GM21360 (cell line): ENCODE data around the gene DMRT1.

Experiments used
- ATAC-seq: cut with Tn5 transposase; IDR thresholded peaks from one replicate; pipeline ENCODE4 v1.9.1; 2021; ENCODE audit warnings: mild to moderate bottlenecking, moderate library complexity; ENCODE audit not compliant: unreplicated experiment

Gene DMRT1

DNA sequence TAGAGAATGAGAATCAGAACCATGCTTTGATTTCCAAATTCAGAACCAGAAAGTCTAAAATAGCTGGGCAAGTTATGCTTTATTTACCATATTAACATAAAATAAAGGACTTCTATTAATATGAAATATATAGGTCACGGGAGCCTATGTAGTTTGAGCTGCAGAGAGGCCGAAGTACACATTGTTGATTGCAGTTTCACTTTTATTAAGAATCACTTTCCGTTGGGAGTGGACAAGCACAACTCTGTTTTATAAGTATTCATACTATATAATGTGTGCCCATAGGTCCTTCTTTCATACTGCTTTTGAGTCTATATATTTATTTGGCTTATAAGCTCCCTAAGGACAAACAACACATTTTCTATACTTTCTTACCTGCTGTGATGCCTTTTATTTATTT is 76.2 kb downstream of the DMRT1 start:
- no peak for ATAC-seq

DNA sequence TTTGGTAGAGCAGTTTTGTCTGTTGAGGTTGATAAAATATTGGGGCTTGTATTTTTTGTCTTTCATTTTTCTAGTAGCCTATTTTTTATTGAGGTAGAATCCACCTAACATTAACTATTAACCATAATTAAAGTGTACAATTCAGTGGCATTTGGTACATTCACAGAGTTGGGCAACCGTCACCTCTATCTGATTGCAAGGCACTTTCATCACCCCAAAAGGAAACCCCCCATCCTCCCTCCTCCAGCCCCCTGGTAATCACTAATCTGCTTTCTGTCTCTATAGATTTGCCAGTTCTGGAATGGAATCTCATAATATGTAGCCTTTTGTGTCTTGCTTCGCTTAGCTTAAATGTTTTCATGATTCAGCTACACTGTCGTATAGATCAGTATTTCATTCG is 79.4 kb downstream of the DMRT1 start:
- ATAC-seq, result no peak

DNA sequence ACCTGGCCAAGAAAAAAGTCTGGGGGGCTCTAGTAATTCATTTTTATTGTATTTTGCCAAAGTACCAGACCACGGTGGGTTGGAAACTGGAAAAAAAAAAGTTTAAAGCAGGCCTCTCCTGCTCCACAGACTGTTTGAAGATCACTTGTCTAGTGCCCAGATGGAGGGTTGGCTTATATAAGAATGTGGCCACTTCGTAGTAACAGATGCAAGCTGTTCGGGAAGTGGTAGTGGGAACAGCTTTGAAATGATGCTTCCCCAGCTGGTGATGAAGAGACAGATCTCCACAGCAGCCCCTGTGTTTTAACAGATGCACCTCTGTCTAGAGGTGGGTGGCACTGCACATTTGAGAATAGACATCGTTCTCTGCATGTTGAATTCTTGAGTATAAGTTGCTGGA is 80.7 kb downstream of the DMRT1 start:
- no peak for ATAC-seq

DNA sequence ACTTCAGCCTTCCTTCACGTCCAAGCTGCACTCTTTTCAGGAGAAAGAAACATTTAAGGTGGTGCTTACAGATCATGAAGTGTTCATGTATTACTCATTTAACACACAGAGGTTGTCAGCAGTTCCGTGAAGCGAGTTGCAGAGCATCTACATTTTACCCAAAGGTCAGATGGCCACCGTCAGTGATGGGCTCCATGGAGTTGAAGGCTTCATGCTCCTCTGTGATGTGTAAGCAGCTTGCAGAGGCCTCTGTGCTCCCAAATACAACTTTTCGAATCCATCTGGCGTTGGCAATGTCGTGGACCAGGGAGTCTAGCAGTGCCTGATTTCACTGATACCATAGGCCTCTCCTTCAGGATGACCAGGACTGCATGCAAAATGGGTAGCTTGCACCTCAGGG is 81.2 kb downstream of the DMRT1 start:
- ATAC-seq, result no peak

DNA sequence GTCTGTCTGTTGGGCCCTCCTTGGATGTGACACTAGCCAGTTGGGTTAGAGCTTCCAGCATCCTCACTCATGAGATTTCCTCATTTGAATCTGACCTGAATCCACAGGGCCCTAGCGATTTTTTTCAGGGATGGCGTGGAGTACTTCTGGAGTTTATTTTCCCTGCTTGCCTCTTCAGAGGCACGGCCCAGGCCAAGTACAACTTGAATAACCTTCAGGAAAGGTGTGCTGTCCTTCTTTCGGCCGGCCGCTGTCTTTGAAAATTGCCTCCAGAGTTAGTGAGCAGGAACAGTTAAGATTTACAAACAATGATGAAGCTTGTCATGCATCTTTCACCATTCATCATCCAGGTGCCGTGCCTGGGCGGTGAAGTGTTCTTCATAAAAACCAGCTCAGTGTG is 85.5 kb downstream of the DMRT1 start:
- no peak for ATAC-seq

DNA sequence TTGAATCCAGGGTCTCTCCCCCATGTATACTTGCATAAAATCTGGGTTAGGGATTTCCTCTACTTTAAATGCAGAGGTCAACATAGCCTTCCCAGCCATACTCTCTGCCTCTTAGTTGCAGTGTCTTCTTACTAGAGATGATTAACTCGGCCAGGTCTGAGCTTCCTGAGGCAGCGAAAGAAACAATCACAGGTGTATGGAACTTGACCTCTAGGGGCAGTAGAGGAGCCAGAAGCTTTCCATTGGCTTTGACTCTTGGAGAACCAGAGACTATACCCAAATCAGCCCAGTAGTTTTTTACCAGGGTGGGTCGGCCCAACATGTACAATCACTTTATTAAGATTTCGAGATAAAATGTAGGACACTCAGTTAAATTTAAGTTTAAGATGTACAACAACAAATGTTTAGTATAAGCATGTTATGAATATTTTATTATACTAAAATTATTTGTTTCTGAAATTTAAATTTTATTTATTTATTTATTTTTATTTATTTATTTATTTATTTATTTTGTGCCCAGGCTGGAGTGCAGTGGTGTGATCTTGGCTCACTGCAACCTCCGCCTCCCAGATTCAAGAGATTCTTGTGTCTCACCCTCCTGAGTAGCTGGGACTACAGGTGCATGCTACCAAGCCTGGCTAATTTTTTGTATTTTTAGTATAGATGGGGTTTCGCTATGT is 87.0 kb downstream of the DMRT1 start:
- ATAC-seq, result no peak

DNA sequence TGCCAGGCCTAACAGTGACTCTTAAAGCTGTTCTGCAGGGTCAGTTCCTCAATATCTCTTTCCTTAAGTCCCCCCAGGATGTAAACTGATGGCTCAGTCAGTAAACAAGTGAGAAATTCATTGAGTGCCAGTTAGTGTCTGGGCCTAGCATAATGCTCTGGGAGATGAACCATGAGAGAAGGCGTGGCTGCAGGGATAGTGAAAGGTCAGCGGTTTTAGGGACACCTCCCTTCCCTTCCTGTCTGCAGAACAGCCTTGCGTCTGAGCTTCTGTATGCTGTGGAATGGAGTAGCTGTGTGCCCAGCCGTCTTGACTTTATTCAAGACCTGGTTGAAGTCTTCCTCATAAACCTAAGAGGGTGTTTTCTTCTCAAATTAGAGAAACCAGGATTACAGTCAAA is 88.2 kb downstream of the DMRT1 start:
- no peak for ATAC-seq

DNA sequence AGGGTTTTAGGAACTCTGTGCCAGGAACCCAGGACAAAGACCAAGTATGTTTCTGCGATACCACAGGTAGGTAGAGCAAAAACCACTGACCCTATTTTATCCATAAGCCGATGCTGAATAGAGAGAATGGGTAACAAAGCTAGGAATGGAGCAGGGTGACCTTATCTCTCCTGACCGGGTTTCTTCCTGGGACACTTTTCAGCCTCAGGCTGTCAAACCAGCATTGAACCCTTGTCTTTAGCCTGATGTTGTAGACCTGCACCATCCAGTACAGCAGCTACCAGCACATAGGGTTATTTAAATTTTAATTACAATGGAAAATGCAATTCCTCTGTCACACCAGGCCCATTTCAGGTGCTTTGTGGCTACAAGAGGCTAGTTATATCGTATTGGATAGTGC is 91.9 kb downstream of the DMRT1 start:
- ATAC-seq, result no peak

DNA sequence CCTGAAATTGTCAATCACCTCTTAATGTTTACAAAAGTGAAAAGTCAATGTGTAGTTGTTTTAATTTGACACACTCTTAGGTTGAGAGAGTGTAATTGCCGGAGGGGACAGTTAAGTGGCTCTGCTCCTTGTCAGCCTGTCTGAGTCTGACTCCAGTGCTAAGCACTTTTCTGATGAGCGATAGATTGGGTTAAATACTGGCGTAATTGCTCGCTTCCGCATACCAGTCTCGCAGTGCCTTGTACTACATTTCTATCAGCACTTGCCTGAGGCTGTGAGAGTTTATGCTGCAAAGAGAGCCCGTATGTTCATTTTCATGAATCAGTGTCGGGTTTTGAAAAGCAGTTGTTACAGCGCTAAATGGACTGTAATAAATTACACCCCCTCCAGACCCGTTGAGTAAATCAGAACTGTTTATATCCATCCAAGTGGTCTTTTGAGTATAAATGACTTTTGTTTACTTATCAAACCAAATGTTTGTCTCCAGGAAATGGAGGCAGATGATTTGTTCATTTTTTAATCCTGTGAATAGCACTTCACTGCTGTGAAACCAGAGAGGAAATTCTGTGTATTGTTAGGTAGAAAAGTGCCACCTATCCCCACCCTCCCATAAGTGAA is 94.0 kb downstream of the DMRT1 start:
- no peak for ATAC-seq

DNA sequence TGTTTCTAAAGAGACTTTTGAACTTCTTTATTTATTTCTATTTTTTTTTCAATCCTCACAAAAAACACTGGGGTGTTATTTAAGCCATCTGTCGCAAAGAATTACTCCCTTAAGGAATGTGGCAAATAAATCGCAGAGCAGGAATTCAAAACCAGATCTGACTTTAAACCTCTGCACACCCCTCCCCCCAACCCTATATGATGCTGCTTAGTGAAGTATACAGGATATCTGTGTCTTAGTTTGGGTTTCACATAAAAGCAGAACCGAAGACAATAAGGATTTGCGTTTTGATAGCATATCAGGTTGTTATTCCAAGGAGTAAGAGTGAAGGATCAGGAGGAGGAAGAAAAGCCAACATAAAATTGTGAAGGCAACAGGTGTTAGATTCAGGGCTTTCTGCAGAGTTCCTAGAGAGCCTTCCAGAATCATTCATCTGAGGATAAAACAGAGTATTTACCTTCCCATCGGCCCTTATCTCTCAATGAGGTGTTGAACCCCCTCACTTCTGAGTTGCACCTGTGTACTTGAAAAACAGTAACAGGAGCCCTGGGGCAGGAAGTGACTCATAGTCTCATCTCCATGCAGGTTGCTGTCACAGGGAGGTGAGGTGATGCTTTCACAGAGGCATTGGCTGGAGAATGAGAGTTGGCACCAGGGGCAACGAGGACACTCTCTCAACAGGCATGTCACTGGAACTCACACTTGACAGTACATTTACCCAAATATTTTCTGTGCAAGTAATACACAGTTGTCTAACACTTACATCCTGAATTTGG is 101.5 kb downstream of the DMRT1 start:
- ATAC-seq, result no peak

DNA sequence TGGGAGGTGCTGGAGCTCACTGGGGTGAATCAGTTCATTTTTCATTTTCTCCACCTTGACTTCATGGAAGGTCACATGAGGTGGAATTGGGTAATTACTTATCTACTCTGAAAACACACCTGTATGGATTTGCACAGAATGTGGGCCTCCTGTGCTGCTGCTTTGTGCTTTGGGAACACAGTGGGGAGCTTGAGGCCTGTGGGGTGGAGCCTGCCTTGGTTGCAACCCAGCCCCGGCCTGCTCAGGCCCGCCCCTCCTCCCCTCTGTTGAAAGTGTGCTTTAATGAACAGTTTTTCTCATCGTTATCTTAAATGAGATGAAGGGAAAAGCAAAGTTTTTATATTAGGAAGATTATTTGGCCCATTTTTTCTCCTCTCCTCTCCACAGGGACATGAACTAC is 106.5 kb downstream of the DMRT1 start:
- no peak for ATAC-seq

DNA sequence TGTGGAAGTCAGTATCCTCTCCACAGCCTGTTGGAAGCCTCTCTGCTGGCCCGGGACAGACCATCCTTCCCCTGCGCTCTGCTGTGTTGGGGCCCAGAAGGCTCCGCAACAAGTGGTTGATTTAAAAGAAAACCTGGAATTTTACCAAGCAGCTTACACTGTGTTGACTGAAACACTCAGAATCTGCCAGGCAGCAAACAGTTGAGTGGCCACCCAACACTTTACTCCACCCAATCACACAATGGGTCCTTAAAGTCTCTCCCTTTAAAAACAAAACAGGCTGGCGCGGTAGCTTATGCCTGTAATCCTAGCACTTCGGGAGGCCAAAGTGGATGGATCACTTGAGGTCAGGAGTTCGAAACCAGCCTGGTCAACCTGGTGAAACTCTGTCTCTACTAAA is 107.0 kb downstream of the DMRT1 start:
- no peak for ATAC-seq

DNA sequence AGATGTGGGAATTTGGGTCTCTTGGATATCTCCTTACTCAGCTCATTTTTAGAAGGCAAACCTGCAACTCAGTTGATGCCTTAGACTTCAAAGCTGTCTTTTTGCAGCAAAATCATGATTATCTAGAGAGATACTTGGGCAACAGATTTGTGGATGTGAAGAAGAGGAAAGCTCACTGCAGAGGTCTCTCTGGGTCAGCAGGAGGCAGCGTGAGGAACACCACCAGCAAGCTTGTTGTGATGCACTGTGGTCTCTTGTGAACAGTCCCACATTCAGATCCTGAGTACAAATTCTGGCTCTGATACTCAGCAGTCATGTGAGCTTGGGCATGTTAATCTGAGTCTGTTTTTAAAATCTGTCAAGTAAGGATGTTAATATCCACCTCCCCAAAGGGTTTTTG is 108.6 kb downstream of the DMRT1 start:
- ATAC-seq, result no peak

DNA sequence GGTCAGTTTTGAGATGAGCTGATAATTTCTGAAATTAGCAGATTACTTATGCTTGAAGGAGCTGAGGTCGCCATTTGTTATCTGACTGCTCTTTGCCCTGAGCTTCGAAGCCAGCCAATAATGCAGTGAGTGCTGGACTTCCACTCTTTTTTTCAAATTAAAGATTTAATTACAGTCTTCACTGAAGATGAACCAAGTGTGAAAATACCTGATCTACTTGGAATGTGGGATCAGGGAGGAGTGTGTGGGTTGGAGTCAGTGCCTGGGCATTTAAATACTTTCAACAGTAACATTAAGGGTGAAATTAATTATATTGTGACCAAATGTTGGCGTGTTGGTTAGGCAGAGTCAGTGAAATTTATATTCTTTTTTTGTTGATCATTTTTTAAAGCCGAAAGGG is 111.0 kb downstream of the DMRT1 start:
- ATAC-seq, result no peak

DNA sequence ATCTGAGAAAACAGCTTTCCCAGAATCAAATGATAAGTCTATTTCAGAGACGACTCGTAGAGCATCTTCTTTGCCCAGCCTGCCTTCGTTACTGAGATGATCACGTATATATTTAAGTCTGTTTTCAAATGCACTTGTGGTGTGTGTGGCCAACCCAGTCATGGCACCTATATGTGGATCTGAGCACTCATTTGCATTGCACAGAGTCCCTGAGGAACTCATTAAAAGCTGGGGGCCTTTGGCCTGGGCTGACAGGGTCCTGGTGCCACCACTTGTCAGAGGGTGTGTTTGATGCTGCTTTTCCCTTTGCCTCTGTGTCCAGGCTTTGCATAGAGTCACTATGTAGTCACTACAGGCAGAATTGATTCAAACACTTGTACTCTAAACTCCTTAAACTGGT is 117.6 kb downstream of the DMRT1 start:
- no peak for ATAC-seq

DNA sequence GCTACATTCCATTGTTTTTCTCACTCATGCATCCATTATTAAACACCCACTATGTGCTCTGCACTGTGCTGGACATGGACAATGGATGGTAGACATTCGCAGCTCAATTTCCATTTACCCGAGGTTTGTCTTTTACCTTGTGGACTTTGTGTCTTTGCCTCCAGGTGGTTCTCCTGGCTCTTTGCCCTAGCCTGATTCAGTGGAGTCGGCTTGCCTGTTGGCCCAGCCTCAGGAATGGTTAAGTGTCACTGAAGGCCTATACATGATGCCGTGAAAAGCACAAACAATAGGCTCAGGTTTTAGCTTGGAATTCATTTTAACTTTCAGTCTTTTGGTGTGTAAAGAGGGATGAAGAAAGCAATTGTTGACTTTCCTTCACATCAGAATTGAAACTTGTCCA is 118.4 kb downstream of the DMRT1 start:
- no peak for ATAC-seq

DNA sequence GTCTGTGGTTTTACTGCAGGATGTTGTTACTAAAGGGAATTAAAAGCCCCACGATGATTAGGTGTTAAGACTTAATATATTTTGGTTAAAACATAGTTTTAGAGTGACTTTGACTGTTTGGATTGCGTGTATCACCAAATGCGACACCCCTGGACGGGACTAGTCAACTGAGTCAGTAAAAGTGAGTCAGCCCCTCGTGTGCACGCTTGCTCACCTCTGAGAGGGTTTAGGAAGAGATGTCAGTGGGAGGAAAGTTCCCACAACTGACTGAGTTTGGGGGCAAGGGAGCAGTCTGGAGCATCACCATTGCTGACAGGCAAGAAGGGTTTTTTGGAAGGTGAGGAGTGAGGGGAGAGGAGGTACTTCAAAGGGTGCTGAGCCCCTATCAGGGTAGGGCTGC is 120.5 kb downstream of the DMRT1 start:
- no peak for ATAC-seq

DNA sequence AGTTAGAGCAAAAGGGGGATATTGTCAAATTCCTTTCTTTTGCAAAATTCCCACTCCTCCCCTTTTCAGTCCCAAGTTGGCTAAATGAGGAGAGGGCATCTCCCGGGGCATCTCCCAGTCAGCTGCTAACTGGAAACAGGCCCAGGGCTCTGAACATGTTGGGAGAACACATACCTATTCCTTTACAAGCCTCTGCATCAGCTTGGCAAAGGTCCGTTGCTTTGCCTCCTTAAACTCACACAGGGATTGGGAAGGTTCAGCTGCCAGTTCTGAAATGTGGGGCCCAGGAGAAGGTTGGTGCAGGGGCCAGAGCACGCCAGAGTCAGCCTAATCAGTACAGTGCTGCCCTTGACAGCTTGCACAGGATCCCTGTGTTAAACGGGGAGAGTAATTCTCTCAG is 124.0 kb downstream of the DMRT1 start:
- ATAC-seq, result no peak

DNA sequence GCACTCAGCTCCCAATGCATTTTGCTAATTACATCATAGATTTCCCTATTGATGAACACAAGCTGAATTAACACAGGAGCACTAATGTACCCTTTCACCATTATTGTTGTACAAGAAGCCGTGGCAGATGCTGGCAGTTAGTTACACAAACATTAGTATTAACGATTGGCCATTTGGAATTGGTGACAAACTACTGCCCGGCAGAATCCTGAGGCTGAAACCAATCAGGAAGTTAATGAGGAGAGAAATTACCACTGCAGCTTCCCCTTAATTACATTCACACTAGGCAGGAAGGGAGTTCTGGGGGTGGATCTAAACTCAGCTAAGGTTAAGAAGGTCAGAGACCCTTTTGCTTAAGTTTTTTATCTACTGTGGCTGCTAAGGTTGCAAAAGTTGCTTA is 125.4 kb downstream of the DMRT1 start:
- ATAC-seq, result no peak

DNA sequence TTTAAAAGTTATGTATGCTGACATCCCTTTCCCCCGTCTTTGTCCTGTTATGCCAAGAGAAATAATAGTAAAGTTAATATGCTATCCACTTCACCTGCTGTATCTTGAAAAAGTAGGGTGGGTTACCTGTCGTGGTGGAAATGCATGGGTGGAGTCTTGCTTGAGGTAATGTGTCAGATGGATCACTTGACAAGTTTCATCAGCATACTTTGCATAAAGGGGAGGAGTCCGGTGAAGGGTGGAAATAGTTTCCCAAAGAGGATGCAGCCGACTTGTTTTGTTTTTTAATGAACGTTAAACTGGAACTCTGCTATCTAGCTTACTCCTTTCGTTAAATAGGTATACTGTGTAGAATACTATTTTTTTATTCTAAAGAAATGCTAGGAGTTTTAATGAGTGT is 125.9 kb downstream of the DMRT1 start:
- no peak for ATAC-seq

DNA sequence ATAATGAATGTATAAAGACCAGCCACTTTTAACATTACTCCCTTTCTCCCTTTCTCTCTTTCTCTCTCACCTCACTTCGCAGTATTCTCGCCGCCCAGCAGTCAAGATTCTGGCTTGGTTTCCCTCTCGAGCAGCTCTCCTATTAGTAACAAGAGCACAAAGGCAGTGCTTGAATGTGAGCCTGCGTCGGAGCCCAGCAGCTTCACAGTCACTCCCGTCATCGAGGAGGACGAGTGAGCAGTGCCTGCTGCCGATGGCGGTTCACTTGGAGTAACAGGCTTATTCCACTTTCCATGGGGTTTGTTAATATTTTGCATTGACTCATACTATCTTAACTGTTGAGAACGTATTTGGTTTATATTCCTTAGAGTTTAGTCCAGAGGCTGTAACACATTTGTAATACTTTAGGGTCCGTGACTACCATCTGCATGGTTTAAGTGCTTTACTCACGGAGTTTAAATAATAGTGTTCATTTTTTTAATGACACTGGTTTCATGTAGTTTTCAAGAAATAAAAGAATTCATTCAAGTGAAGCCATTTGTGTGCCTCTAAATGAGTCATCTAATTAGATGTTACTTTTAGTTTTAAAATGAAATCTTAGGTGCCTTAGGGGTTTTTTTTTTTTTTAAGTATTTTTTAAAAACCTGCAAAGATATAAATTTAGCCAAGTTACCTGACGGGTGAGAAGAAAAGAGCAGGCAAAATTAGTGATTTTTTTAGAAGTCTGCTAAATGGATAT is 126.6 kb downstream of the DMRT1 start:
- ATAC-seq, result no peak
